NCI-H187 (cell line): ENCODE results near the gene MRPL32.

Experiments
- DNase-seq, 2 experiments: peaks; one replicate each; lab custom pipeline; 2025; lab: John Stamatoyannopoulos, UW

The MRPL32 gene

DNA sequence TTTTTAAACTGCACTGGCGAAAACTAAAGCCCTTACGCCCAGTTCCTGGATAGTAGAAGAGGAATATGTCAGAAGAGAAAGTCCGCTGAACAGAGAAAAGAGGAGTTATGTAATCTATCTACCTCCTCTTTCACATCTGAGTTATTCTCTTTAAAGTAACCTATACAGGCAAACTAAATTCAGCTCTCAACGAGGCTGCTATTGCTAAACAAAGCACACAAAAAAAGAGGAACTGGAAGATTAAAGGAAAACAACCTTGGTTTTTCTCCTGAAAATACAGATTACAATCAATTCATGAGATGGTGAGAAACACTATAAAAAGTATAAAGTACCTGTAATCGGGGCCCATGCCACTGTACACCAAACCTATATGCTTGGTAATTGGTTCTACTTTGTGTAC is 6.0 kb upstream of the MRPL32 start:
- DNase-seq = no peak

DNA sequence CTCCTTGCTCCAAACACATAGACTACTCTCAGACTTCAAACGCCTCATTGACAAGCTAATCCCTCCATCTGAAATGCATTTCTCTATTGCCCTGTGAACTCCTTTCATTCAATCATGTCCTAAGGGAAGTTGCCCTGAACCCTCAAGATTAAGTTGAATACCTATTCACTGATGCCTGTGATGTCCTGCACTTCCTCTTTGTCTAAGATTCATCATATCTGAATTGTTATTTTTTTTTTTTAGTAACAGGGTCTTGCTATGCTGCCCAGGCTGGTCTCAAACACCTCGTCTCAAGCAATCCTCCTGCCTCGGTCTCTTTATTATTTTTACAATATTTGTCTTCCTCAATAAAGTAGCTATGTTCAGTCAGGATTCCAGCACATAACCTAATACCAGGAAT is 3.4 kb upstream of the MRPL32 start:
- no peak for DNase-seq

DNA sequence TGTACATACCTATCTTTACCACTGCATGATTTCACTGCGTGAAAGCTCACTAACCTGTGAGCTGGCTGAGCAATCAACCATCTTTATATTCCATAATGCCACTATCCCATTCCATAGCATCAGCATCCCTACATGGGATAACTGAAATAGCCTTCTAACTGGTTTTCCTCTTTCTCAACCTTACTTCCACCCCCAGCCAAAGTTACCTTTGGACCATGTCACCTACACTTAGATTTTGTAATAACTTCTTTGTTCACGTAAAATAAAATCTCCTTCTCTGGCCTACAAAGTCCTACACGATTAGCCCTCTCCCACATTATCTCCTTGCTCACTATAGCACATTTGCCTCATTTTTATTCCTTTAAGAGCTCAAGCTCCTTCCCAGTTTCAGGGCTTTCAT is 2.7 kb upstream of the MRPL32 start:
- DNase-seq = no peak

DNA sequence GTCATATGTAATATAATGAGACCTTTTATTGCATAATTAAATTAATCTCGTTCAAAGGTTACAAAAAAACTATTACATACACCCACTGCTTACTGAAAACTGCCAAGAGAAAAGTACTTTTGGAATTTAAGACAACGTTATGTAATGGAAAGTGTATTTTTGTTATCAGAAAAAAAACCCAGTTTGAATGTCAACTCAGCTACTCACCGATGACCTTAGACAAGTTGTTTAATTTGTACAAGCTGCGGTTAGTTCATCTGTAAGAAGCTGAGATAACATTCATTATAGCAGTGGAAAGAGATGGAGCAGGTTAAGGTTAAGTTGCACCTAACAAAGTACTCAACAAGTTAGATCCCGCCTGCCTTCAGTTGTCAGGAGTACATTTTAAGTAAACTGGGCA is 1.3 kb upstream of the MRPL32 start:
- no peak for DNase-seq

DNA sequence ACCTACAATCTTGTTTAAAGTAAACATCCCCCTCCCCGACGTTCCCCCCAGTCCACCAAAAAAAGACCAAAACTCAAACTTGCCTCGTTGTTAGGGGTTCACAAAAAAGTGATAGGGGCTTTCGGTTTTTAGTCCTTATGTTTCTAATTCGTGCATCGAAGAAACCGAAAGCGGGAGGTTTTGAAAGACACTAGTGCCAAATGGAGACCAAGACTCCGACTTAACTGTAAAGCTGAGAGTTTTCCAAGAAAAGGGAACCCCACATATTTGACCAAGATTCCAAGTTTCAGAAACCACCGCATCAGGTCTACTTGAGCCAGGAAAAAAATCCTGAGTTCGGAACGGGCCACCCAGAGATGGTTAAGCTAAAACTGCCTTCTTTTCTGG is 736 bp upstream of the MRPL32 start:
- no peak for DNase-seq

DNA sequence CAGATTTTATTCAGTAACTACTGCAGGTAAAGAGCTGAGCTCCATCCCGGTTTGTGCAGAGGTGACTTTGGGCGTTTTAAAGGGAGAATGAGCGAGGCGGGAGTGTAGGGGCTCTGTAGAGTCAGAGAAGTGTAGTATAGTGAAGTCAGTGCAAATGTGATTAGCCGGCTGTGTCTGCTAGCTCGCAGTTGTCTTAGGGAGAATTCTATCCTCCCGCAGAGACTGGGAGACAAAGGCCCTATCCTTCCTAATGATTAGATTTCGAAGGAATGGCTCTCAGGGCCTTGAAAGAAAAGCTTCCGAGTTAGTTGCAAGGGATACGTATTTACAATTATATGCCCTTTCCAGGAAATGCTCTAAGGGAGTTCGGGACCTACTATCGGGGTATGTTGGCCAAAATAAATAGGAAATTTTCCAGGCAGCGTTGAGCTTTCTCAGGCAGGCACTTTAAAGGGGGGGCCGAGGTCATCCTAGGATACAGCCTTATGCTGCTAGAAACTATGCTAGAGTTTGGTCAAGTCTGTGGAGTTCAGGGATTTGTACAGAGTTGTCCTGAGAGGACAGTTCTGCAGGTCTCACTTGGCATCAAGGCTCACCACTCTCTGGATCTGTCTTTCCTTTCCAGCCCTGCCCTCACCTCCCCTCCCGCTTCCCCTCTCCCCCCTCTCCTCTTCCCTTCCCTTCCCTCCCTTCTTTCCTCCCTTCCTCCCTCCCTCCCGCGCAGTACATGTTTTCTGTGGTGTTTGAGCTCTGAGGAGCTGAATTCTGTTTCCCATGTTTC is 825 bp downstream of the MRPL32 start:
- no peak for DNase-seq

DNA sequence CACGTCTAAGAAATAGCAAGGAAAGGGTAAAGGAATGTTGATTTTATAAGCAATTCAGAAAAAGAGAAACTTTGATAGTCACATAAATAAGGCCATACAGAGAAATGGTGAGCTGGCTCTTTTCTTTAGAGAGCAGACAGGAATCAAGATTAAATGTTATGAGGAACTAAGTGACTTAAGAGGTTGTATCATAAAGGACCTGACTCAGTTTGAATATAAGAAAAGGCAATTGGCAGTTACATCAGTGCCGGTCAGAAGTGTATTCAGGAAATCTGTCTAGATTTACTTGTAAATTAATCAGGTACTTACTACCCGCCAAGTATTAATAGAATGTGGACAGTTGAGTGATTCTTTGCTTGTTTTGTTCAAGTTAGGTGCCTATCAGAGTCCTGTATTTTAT is 2.1 kb downstream of the MRPL32 start:
- DNase-seq = no peak

DNA sequence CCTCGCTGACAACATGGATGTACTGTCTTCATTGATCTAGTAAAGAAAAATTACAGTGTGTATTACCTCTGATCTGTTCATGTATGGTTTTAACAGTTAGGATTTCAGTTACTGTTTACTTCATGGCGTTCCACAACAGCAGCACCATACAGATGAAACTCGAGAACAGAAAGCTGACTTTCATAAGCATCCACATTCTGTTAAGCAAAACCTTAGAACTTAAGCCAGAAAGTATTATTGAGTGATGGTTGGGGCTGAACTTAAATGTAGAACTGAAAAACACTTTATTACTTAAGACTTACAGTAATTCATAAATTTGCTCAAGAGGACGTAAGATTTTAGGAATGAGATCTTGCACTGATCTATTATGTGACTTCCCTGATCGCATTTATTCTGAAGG is 3.7 kb downstream of the MRPL32 start:
- no peak for DNase-seq

DNA sequence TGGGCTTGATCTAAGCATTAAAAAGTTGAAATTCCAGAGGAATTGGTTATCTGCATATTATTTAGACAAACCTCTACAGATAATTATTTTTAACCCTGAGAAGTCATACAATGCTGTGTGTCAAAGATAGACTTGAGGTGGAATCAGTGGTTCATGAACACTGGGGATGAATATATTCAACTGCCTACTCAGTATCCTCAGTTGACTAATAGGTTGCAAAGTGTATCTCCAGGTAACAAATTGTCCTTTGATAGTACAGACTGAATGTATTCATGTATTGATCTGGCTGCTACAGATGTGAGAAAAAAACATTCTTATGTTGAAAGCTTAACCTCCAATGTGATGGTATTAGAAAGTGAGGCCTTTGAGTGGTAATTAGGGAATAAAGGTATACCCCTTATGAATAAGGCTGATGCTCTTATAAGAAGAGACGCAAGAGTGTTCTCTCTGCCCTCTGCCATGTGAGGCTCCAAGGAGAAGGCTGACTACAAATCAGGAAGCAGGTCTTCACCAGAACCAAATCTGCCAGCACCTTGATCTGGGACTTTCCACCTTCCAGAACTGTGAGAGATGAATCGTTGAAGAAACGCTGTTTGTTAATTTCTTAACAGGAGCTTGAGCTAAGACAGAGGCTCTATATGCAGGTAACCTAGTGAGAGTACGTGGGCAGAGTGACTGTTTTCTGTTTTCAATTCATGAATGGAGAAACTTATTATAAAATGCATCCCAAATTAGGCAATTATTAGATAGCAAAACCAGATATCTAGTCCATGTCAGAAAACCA is 7.5 kb downstream of the MRPL32 start:
- DNase-seq = no peak

DNA sequence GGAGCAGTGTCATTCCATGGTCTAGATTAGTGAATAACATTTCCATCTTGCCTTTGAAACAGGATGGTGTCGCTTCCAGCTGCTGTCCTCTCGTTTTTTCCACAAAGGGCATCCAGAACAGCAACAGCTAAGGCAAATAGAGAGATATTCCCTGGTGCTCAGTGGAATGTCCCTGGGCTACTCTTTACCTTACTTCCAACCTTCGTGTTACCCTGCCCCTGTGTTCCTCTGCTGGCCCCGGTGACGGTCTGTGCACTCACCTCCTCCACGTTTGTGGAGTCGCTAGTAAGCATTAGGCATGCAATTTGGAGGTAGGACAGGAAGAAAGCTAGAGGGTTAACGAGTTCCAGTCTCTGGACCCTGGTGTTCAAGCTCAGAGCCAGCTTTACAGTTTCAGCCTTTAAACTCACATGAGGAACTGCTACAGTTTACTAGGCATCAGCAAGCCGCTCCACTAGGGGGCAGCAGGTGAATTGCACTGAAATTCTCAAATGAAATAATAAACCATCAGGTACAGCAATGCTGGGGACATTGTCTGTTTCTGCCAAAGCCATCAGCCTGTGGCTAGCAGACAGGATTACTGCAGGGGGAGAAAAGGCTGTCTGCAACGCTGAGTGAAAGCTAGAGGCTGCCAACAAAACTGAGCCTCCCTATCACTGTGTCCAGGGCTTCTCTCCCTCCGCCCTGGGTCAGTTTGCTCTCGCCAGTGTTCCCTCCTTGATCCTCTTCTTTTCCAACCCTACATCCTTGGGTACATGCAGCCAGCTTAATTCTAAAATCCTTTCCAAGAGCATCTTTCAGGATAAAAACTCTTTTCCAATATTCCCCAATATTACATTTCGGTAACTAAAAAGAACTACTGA is 9.0 kb downstream of the MRPL32 start:
- peak; percentile 25 to 48 for DNase-seq

DNA sequence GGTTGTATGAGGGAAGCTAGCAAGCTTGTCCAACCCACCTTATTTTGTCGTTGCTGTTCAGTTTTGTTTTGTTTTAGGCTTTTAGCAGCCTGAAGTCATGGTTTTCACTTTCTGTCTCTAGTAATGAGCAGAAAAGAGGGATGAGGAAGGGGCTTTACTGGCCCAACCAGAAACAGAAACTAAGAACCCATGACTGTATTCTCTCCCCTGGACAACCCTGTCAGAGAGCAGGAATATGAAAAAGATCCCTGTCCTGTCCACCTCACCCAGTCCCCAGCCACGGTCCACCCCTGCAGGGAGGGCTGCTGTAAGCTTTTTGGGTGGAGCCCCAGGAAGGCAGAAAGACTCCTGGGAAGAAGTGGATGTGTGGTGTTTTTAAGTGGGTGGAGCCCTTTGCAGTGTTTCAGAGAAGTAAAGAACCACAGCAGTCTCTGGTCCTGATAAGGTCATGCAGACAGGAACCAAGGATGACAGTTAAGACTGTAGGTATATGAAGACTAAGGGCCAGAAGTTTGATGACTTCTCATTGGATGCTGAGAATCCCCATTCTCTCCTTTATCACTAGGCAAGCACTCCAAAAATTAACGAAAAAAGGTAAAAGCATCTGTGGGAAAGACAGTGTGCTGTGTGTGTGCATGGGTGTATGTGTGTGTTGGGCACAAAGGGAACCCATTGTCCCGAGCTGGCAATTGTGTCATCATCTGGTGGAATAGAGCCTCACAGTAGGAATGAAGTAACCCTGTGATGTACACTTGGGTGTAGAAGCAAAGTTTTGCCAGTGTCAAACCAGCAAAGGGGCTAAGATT is 13.8 kb downstream of the MRPL32 start:
- no peak for DNase-seq

DNA sequence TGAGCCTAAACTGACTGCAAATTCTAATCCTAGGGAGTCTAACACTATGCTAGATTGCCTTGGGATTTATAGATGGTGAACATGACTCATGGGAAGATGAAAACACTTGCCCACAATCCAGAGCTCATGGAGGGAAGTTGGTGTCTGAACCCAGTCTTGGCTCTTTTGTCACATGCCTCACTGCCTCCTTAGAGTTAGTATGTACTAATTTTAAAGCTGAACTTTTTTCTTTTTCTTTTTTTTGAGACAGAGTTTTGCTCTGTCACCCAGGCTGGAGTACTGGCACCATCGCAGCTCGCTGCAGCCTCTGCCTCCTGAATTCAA is 14.4 kb downstream of the MRPL32 start:
- DNase-seq = no peak

DNA sequence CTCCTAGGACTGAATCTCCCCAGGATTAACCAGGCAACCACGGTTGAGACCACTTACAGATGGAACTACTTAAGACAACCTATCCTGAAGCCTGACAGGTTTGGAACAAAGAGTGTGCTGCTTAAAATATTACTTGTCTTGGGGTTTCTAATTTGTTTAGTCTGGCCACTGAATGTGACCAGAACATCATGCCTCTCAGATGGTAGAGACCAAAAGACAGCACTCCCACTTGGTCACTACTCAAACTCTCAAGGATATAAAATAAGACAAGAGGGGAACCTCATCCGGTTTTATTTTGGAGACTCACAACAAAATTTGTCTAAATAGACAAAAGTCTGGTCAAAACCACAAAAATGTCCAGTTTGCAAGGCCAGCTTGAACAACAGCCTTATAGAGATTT is 15.3 kb downstream of the MRPL32 start:
- DNase-seq = no peak

DNA sequence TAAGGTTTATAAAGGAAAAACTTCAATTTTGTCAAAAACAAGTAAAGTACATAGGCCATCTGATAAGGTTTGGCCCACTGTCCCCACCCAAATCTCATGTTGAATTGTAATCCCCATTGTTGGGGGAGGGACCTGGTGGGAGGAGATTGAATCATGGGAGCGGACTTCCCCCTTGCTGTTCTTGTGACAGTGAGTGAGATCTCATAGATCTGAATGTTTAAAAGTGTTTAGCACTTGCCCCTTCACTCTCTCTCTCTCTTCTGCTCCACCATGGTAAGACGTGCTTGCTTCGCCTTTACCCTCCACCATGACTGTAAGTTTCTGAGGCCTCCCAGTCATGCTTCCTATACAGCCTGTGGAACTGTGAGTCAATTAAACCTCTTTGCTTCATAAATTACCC is 18.2 kb downstream of the MRPL32 start:
- DNase-seq = no peak

DNA sequence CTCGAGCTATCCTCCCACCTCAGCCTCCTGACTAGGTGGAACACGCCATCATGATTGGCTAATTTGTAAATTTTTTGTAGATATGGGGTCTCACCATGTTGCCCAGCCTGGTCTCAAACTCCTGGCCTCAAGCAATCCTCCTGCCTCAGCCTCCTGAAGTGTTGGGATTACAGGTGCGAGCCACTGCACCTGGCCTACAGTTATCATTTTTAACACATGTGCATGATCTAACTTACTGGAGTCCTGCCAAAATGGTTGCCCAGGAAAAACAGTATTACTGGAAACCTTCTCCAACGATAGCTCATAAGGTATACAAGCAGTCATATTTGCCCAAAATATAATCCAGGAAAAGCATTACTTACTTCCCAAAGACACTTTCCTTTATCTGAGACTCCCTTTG is 20.2 kb downstream of the MRPL32 start:
- DNase-seq = no peak

DNA sequence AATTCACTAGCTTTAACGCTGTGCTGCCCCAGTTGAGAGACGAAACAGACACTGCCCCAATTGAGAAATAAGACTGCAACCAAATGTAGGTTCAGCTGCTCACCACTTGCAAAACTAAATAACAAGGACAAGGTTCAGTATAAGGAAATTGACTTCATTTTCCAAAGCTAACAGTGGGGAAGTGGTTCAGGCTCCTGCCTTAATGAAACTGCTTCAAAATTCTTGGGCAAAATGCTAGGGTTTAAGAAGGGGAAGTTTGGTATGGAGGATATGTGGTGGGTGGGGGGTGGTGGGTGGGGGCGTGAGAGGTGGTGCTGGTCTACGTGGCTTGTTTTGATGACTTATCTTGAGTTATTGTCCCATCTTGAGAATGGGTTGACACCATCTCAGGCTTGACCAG is 21.8 kb downstream of the MRPL32 start:
- DNase-seq = no peak

DNA sequence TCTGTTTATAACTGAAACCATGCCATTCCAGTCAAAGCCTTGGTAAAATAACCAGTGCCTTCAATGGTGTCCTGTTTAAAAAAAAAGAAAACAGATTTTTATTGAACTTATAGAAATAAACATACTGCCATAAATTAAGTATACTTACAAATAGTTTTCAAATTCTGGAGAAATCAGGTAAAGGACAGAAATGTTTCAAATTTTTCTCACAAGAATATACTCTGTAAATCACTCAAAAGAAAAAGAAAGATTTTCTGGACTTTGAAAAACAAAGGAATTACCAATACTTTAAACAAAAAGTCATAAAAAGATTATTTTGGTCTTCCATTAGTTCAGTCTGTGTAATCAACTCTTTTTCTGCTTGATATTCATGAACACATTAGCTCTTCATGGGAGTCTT is 23.9 kb downstream of the MRPL32 start:
- no peak for DNase-seq

DNA sequence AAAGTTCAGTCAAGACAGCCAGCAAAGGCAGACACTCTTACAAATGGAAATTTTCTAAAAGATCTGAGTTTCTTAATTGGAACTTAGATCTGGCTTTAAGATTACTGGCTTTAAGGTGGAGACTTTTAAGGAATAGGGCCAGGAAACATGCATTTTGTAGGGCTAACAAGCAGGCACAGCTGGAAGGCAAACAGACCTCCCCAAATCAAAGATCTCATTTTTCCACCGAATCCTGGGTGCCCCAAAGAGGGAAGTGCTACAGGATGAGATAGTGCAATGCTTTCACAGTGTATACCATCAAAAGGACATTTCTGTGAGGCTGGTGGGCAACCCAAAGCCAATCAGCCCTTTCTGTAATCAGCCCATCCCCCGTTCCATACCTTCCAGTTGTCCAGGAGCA is 27.4 kb downstream of the MRPL32 start:
- no peak for DNase-seq

DNA sequence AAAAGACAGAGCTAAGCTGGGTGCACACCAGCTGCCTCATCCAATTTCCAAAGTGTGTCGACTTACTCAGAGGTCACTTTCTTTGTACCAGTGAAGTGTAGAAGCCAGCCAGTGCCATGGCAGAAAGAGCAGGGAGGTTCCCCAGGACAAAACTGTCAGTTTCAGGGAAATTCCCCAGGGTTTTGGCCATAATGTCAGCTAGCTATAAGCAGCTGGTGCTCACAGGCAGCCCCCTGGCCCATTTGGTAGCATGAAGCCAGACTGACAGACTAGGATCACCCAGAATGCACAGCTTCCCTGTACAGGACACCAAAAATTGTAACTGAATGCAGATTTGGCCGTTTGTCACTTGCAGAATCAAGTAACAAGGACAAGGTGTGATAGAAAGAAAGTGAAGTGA is 28.6 kb downstream of the MRPL32 start:
- no peak for DNase-seq

DNA sequence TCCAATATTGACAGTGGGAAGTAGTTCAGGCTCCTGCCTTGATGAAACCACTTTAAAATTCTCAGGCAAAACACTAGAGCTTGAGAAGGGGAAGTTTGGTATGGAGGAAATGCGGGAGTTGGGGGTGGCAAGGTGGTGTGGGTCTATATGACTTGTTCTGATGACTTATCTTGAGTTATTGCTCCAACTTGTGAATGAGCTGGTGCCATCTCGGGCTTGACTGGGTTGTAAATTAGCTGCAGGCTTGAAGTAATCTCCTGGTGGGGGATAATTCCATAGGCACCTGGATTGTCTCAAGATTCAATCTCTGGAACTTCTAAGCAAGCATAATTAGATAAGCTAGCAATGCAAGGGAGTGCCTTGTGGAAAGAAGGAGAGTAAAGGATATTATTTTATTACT is 29.0 kb downstream of the MRPL32 start:
- no peak for DNase-seq

DNA sequence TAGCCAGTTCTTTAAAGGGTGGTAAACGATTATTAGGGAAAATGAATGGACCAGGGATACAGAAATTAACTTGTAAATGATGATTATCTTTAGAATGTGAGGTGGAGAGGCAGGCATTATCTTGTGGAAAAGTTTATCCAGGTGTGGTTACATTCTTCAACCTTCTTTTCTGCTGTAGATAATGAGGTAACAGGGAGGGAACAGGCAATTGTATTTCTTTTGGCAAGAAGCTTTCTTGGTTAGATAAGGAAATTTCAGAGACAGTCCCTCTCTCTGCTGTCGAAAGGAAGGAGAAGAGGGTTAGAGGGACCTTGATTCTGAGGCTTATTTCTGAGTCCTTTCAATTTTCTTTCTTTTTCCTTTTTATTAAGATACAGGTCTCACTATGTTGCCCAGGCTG is 32.1 kb downstream of the MRPL32 start:
- no peak for DNase-seq
